Nephron (organoid): ENCODE data around the gene USP6NL.

ENCODE experiments used
- H3K27ac Mint-ChIP-seq, 3 experiments: 2 replicates each; pipeline ENCODE4 v1.8.0; 2020; ENCODE audit warnings: mixed read lengths in 3 of 3, mild to moderate bottlenecking in 2 of 3, moderate library complexity in 1 of 3
- H3K27me3 Mint-ChIP-seq: 2 replicates; pipeline ENCODE4 v1.8.0; 2021; ENCODE audit warnings: low read depth, mild to moderate bottlenecking, moderate library complexity, mixed read lengths
- H3K36me3 Mint-ChIP-seq: 2 replicates; pipeline ENCODE4 v1.8.0; 2020; ENCODE audit warnings: low read depth, mixed read lengths
- H3K4me1 Mint-ChIP-seq: 2 replicates; pipeline ENCODE4 v1.8.0; 2020; ENCODE audit warnings: mixed read lengths
- H3K4me3 Mint-ChIP-seq, 3 experiments: 2 replicates each; pipeline ENCODE4 v1.8.0; 2020; ENCODE audit warnings: mild to moderate bottlenecking in 3 of 3, mixed read lengths in 3 of 3, moderate library complexity in 2 of 3
- H3K9me3 Mint-ChIP-seq: 2 replicates; pipeline ENCODE4 v1.8.0; 2020; ENCODE audit warnings: mixed read lengths
- CTCF ChIP-seq, 3 experiments: fragments of 200-600 bp; sonication (generic); IDR thresholded peaks; one replicate each; pipeline ENCODE4 v1.5.0; 2021; ENCODE audit warnings: antibody characterized with exemption in 3 of 3; ENCODE audit not compliant: unreplicated experiment in 3 of 3

The USP6NL gene

GRCh38 chr10:11442001-11442773 is 169.3 kb downstream of the USP6NL start:
- Mint-ChIP-seq H3K27me3 (peaks cover 8% of the 10 kb centered on the region), H3K27ac (no peak overlapping the region), H3K9me3 (no peaks in the 10 kb centered on the region), H3K4me1 (peaks cover 5% of the 10 kb centered on the region), H3K36me3 (no peaks in the 10 kb centered on the region), H3K4me3 (no peak overlapping the region)
- TF ChIP-seq CTCF (IDR thresholded peaks at IDR 0.05; ENCODE audit: unreplicated experiment in 3 of 3) = no peak

- H3K4me3 Mint-ChIP-seq = no peak overlapping the region
- no peaks in the 10 kb centered on the region for H3K36me3 Mint-ChIP-seq
- peaks cover 5% of the 10 kb centered on the region for H3K4me1 Mint-ChIP-seq
- H3K9me3 Mint-ChIP-seq = no peaks in the 10 kb centered on the region
- no peak overlapping the region for H3K27ac Mint-ChIP-seq
- no peak for TF ChIP-seq CTCF (IDR thresholded peaks at IDR 0.05; ENCODE audit: unreplicated experiment in 3 of 3)
- H3K27me3 Mint-ChIP-seq = peaks cover 6% of the 10 kb centered on the region
Observed at GRCh38 chr10:11441151-11441535, 170.3 kb downstream of the USP6NL start.

DNA sequence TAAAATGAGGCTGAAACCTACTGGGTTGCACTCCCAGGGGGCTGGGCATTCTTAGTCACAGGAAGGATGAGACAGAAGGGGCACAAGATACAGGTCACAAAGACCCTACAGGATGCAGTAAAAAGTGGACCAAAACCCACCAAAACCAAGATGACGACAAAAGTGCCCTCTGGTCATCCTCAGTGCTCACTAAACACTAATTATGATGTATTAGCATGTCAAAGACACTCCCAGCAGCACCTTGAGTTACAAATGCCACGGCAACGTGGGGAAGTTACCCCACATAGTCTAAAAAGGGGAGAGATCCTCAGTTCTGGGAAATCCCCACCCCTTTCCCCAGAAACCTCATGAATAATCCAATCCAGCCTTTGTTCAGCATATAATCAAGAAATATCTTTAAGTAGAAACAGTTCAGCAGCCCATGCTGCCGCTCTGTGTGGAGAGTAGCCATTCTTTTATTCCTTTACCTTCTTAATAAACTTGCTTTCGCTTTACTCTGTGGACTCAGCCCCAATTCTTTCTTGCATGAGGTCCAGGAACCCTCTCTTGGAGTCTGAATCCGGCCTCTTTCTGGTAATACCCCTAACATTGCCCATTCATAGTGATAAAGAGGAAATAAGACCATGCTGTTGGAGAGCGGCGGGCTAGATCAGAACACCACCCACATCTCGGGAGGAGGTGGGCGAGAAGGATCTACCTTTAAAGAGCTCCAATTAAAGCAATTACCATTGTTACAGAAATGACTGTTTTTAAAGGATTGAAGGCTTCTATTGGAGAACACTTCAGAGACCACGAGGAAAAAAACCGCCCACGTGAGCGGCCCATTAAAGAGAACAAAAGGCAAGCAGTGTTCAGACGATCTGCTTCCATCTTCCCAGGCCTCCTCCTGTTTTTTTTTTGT is 170.9 kb downstream of the USP6NL start:
- Mint-ChIP-seq H3K27ac (no peak overlapping the region), H3K27me3 (peaks cover 4% of the 10 kb centered on the region), H3K9me3 (no peaks in the 10 kb centered on the region), H3K36me3 (no peaks in the 10 kb centered on the region), H3K4me1 (peaks cover 5% of the 10 kb centered on the region), H3K4me3 (no peak overlapping the region)
- TF ChIP-seq CTCF (IDR thresholded peaks at IDR 0.05; ENCODE audit: unreplicated experiment in 3 of 3) = no peak

- peaks cover 5% of the 10 kb centered on the region for H3K4me1 Mint-ChIP-seq
Observed at GRCh38 chr10:11439523-11440053, 171.9 kb downstream of the USP6NL start.

More at GRCh38 chr10:11439523-11440053, 171.9 kb downstream of the USP6NL start:
- H3K27me3 Mint-ChIP-seq = peaks cover 8% of the 10 kb centered on the region
- H3K4me3 Mint-ChIP-seq = no peak overlapping the region
- no peaks in the 10 kb centered on the region for H3K36me3 Mint-ChIP-seq
- no peak overlapping the region for H3K27ac Mint-ChIP-seq
- no peak for TF ChIP-seq CTCF (IDR thresholded peaks at IDR 0.05; ENCODE audit: unreplicated experiment in 3 of 3)
- H3K9me3 Mint-ChIP-seq = no peaks in the 10 kb centered on the region
